Measurements from ENCODE around the gene TLX2. TPM values are rescaled to one million over a fixed set of nuclear protein-coding genes. Genes with fewer than 3 reads are reported as not detected.

The TLX2 gene
- total and polyA plus RNA-seq, 2 of the 4 experiments (the other 2 are of a cell fraction) = not detected

- peak; percentile 45; the same call in 1 of the 2 replicates for TF ChIP-seq USF2 (IDR thresholded peaks at IDR 0.05; ENCODE audit: low read depth, low read length)
These were observed 11.3 kb upstream of the TLX2 start (continued) for GRCh38 chr2:74502720-74503505.
